DND-41 (cell line): ENCODE results near the gene MERTK.
"Not testable (repeated sequence)": the region's sequence is repeated elsewhere in the genome, so short reads cannot be mapped to it uniquely, and the experiment has no call there.

Experiments used
- ATAC-seq: fragments of 200-7000 bp; cut with Tn5 transposase; 3 replicates; pipeline ENCODE4 v1.9.1; 2021; ENCODE audit warnings: low read depth; ENCODE audit not compliant: insufficient read depth
- DNase-seq: peaks from one replicate; pipeline ENCODE4 v3.0.0-alpha.2; 2020
- H2AFZ ChIP-seq: 2 replicates; pipeline ENCODE4 v1.6.0; 2012; ENCODE audit warnings: low read depth, low read length
- H3K27ac ChIP-seq: 2 replicates; pipeline ENCODE4 v1.5.1; 2012; ENCODE audit warnings: low read length, inconsistent platforms
- H3K27me3 ChIP-seq: fragments of 200-600 bp; sonication (generic); 2 replicates; pipeline ENCODE4 v1.6.0; 2012; ENCODE audit warnings: low read length, mild to moderate bottlenecking, inconsistent platforms; ENCODE audit not compliant: insufficient read depth, poor library complexity
- H3K36me3 ChIP-seq: 2 replicates; pipeline ENCODE4 v1.5.1; 2012; ENCODE audit warnings: low read length, inconsistent platforms; ENCODE audit not compliant: insufficient read depth
- H3K4me1 ChIP-seq: 2 replicates; pipeline ENCODE4 v1.5.1; 2012; ENCODE audit warnings: mild to moderate bottlenecking, low read length; ENCODE audit not compliant: insufficient read depth
- H3K4me2 ChIP-seq: 2 replicates; pipeline ENCODE4 v1.6.0; 2012; ENCODE audit warnings: mild to moderate bottlenecking, moderate library complexity, low read length, inconsistent platforms; ENCODE audit not compliant: insufficient read depth
- H3K4me3 ChIP-seq, 2 experiments: fragments of 200-600 bp in 1 of 2; shearing (Covaris generic) in 1 of 2; 2 replicates each; pipeline ENCODE4 v1.5.1; 2012 to 2016; ENCODE audit warnings: inconsistent platforms in 2 of 2, low read length in 2 of 2, mild to moderate bottlenecking in 2 of 2, low read depth in 1 of 2, moderate library complexity in 1 of 2
- H3K79me2 ChIP-seq: 2 replicates; pipeline ENCODE4 v1.6.0; 2012; ENCODE audit warnings: low read length, inconsistent platforms; ENCODE audit not compliant: insufficient read depth
- H3K9ac ChIP-seq: 2 replicates; pipeline ENCODE4 v1.6.0; 2012; ENCODE audit warnings: low read depth, mild to moderate bottlenecking, inconsistent platforms, low read length, moderate library complexity
- H3K9me3 ChIP-seq: 2 replicates; pipeline ENCODE4 v1.5.1; 2012; ENCODE audit warnings: low read length, moderate library complexity, mild to moderate bottlenecking, inconsistent platforms; ENCODE audit not compliant: insufficient read depth, severe bottlenecking
- H4K20me1 ChIP-seq: 2 replicates; pipeline ENCODE4 v1.6.0; 2012; ENCODE audit warnings: low read length; ENCODE audit not compliant: insufficient read depth
- CTCF ChIP-seq: IDR thresholded peaks from 2 replicates; pipeline ENCODE4 v1.5.1; 2012; ENCODE audit warnings: borderline replicate concordance, low read length, moderate library complexity, mild to moderate bottlenecking; ENCODE audit not compliant: poor library complexity, severe bottlenecking; ENCODE audit errors: extremely low read depth
- EZH2 ChIP-seq: IDR thresholded peaks from 3 replicates; pipeline ENCODE4 v1.6.1; 2012; ENCODE audit warnings: borderline replicate concordance, low read depth, mild to moderate bottlenecking, moderate library complexity, low read length, inconsistent platforms; ENCODE audit not compliant: severe bottlenecking

The MERTK gene

GRCh38 chr2:111930409-111930808 lies 32.0 kb downstream of the MERTK start:
- Histone ChIP-seq H3K27ac (no peak overlapping the region), H3K27me3 (no peaks in the 10 kb centered on the region), H3K4me1 (no peaks in the 10 kb centered on the region), H3K4me2 (no peak overlapping the region), H3K9me3 (no peaks in the 10 kb centered on the region), H2AFZ (no peak overlapping the region), H3K4me3 (no peak overlapping the region), H4K20me1 (no peaks in the 10 kb centered on the region), H3K79me2 (no peaks in the 10 kb centered on the region), H3K9ac (no peak overlapping the region), H3K36me3 (no peaks in the 10 kb centered on the region)
- TF ChIP-seq EZH2 (no peak), CTCF (no peak)
- ATAC-seq (no peak), DNase-seq (no peak)

- Histone ChIP-seq H3K27ac (no peak overlapping the region), H3K27me3 (no peaks in the 10 kb centered on the region), H3K4me2 (no peak overlapping the region), H3K9ac (no peak overlapping the region), H3K9me3 (no peaks in the 10 kb centered on the region), H3K79me2 (no peaks in the 10 kb centered on the region), H3K4me3 (no peak overlapping the region), H3K36me3 (no peaks in the 10 kb centered on the region), H2AFZ (no peak overlapping the region), H3K4me1 (no peaks in the 10 kb centered on the region), H4K20me1 (no peaks in the 10 kb centered on the region)
- no peak for DNase-seq
- ATAC-seq = peak; percentile 24; the same call in 1 of the 3 replicates
- TF ChIP-seq CTCF = no peak
- no peak for TF ChIP-seq EZH2
These were observed 32.5 kb downstream of the MERTK start for GRCh38 chr2:111930875-111931274.

- H3K36me3 ChIP-seq = no peaks in the 10 kb centered on the region
- H3K9me3 ChIP-seq = no peaks in the 10 kb centered on the region
- no peak overlapping the region for H3K9ac ChIP-seq
- no peaks in the 10 kb centered on the region for H3K4me1 ChIP-seq
- no peak overlapping the region for H3K27ac ChIP-seq
- DNase-seq = no peak
- no peak overlapping the region for H3K4me2 ChIP-seq
- no peak overlapping the region for H3K4me3 ChIP-seq
- H3K27me3 ChIP-seq = no peaks in the 10 kb centered on the region
- H4K20me1 ChIP-seq = no peaks in the 10 kb centered on the region
- ATAC-seq = no peak
- H2AFZ ChIP-seq = no peak overlapping the region
- no peaks in the 10 kb centered on the region for H3K79me2 ChIP-seq
- no peak for TF ChIP-seq CTCF
- no peak for TF ChIP-seq EZH2
These were observed 34.5 kb downstream of the MERTK start for GRCh38 chr2:111932841-111933291.

GRCh38 chr2:111933900-111934299 lies 35.5 kb downstream of the MERTK start:
- H3K4me1 ChIP-seq, H3K79me2 ChIP-seq: not testable (repeated sequence)

More at GRCh38 chr2:111933900-111934299, 35.5 kb downstream of the MERTK start:
- H4K20me1 ChIP-seq, DNase-seq, ATAC-seq, H3K4me2 ChIP-seq, H3K4me3 ChIP-seq, H3K27ac ChIP-seq, H3K36me3 ChIP-seq, H2AFZ ChIP-seq, H3K27me3 ChIP-seq, H3K9me3 ChIP-seq, H3K9ac ChIP-seq: not testable (repeated sequence)
